Measurements from ENCODE around the gene ZNF619. TPM values are rescaled to one million over a fixed set of nuclear protein-coding genes. Genes with fewer than 3 reads are reported as not detected.

Gene ZNF619
- total RNA-seq, 1 experiment from 2014 or later, result 4.2 TPM

DNA sequence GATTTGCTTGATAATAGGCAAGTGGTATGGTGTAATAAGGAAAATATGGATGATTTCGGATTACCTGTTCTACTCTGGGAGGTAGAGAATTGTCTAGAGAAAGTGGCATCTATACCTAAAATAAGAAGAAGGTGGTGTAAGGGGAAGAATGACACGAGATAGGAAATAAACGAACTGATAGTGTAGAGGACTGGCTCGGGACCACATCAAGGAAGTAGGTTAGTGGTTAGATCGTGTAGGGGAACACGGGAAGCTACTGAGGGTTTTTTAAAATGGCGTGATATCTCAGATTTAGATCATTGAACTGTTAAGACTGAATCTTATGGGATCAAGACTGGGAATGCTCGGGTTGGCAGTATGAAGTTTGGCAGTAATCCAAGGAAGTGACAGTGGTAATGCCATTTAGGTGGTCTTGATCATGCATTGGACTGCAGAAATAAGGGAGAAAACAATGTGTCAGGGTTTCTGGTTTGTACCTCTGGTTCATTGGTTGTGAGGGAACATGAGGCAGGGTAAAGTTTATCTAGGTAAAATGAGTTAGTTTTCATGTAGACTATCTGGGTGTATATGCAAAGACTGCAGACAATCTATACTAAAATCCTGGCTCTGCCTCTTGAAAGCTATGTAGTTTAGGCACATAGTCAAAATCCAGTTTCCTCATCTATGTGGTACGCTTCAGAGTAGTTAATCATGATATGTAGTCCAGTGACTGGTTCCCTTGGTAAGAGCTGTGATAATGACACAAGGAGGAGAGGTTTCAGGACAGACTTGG, 12.4 kb upstream of the ZNF619 start:
- DNase-seq (ENCODE audit: extremely low read depth, low read depth), result no peak

DNA sequence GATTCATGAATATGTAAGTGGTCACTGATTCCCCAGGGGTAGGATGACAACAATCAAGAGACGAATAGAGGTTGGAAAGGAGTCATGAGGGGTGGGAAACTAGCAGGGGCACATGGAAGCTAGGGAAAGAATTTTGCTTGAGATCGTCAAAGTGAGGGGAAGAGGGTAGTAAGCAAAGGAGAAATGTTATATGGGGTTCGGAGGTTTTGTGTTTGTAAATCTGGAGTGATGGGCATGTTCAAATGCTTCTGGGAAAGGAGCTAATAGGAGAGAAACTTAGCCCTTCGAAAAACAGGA, 11.9 kb upstream of the ZNF619 start:
- no peak for DNase-seq (ENCODE audit: extremely low read depth, low read depth)

DNA sequence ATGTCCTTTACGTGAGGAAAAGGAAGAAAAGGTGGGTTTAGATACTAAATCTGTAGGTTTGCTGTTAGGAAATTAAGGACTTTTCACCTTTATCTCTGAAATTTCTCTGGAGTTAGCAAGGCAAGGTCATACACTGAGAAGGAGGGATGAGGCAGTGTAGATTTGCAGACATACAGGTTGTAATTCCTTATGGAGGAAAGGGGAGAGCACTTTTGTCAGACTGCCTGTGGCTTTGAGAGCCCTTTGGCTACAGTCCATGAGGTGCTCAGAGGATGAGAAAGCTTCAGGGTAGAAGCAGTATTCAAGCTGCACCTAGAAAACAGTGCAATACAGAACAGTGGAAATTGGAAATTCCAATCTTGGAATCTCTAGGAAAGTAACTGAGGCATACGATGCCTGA, 11.5 kb upstream of the ZNF619 start:
- DNase-seq (ENCODE audit: extremely low read depth, low read depth), result no peak

DNA sequence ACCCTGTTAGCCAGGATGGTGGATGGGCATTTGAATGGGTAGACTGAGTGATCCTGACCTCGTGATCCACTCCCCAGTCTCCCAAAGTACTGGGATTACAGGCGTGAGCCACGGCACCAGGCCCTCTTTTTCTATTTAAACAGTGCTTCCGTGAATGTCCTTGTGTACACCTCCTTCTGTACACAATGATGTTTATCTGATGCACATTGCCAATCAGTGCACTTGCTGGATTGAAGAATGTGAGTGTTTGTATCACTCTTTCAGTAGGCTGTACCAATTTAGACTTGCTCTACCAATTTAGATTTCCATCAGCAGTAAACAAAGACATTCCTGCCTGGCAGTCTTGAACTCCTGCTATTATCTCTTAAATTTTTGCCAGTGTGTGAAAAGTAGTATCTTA, 8.9 kb upstream of the ZNF619 start:
- no peak for DNase-seq (ENCODE audit: extremely low read depth, low read depth)

DNA sequence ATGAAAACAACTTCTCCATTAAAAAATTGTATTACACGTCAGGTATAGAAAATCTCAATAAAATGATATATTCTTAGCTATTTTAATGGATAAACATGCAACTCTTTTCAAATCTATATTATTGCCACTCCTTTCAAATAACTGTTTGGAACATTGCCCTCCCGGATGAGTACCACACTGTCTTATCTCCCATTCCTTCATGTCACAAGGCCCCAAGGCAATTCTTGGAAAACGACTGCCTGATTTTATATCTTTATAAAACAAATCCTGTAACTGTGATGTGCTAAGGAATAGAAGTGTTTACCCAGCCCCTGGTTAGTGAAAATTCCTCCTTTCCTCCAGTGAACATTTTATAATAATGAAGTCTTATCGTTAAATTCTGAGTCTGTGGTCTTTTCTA, 6.2 kb upstream of the ZNF619 start:
- DNase-seq (ENCODE audit: extremely low read depth, low read depth), result no peak

DNA sequence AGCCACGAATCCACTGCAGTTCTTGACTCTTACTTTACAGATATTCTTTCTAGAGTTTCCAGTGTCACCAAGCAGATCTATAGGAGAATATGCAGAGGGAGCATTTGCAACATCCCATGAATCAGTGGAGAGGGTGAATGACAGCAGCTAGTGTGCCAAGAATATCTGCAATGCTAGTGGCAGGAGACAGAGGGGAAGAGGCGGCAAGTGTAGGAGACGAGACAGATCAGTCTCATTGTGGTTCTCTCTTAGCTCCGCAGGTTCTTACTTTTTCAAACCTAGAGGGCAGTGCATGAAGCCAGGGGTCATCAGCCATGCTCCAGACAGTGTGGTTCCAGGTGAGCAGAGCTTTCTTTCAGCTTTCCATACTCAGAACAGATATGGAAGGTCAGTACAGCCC, 744 bp downstream of the ZNF619 start:
- no peak for DNase-seq (ENCODE audit: extremely low read depth, low read depth)

DNA sequence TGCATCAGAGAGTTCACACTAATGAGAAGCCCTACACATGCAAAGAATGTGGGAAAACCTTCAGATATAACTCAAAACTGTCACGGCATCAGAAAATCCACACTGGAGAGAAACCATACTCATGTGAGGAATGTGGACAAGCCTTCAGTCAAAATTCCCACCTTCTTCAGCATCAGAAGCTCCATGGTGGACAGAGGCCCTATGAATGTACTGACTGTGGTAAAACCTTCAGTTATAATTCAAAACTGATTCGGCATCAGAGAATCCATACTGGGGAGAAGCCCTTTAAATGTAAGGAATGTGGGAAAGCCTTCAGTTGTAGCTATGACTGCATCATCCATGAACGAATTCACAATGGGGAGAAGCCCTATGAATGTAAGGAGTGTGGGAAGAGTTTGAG, 10.2 kb downstream of the ZNF619 start:
- DNase-seq (ENCODE audit: extremely low read depth, low read depth), result no peak

DNA sequence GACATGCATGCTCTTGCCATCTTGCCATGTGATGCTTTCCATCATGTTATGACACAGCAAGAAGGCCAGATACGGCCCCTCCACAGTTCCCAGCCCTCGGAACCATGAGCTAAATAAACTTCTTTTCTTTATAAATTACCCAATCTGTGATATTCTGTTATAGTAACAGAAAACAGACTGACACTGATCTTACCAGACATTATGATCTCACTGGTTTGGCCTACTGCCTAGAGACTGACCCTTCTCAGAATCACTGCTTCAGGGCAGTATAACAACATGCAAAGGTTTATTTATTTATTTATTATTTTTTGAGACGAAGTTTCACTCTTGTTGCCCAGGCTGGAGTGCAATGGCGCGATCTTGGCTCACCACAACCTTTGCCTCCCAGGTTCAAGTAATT, 14.0 kb downstream of the ZNF619 start:
- DNase-seq (ENCODE audit: extremely low read depth, low read depth), result no peak

DNA sequence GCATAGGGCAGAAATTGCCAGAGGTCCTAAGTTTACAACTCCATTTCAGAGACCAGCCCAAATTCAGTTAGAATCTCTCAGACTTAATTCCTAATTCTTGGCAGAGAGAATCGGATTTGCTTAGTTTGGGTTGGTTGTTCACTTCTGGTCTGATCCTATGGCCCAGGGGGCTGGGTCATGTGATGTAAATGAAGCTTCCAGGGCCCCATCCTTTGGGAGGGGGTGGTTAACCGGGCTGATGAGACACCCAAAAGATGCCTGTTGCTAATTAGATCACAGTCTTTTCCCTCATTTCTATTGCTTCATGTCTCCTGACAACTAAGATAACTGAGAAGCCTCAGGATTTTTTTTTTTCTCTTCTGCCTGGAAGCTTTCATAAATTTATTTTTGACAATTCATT, 17.8 kb downstream of the ZNF619 start:
- no peak for DNase-seq (ENCODE audit: extremely low read depth, low read depth)

DNA sequence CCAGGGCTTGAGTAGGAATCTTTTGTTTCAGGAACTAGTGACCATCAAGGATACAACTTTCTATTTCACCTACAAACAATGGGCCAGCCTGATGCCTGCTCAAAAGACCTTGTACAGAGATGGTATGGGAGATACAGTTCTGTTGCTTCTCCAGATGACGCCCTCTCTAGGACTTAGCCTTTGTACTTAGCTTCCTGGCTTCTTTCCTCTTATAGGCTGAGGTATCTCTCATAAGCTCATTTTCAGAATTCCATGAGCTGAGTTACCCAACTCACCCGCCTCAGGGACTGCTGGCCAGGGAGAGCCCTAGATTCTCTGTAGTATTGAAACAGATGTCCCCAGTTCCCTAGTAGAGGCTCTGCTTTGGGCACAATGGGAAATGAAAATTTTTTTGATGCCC, 20.4 kb downstream of the ZNF619 start:
- no peak for DNase-seq (ENCODE audit: extremely low read depth, low read depth)

DNA sequence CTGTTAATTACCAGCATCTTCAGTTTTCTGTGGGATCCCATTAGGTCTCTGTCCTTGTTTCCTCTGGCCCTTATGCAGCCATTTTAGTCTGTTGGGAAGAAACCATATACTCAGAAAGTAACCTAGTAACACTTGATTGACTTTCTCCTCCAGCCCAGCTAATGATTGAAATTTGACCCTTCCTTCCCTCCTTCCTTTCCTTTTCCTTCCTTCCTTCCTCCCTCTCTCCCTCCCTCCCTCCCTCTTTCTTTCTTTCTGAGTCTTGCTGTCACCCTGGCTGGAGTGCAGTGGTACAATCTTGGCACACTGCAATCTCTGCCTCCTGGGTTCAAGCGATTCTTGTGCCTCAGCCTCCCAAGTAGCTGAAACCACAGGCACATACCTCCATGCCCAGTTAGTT, 23.0 kb downstream of the ZNF619 start:
- no peak for DNase-seq (ENCODE audit: extremely low read depth, low read depth)

DNA sequence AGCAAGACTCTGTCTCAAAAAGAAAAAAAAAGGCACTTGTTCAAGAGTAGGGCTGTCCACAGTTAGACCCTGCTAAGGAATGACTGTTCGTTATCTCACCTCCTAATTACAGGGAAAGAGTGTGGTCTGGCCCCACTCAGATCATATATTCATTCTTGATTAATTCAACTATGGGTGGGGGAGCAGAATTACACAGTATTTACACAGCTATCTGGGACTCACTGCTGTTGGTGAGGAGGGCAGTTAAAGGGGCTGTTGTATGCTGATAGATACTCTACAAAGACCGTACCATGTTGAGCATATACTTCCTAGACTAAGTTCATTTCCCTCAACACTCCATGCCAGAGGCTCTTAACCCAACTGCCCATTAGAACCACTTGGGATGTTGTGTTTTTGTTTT, 25.1 kb downstream of the ZNF619 start:
- no peak for DNase-seq (ENCODE audit: extremely low read depth, low read depth)

DNA sequence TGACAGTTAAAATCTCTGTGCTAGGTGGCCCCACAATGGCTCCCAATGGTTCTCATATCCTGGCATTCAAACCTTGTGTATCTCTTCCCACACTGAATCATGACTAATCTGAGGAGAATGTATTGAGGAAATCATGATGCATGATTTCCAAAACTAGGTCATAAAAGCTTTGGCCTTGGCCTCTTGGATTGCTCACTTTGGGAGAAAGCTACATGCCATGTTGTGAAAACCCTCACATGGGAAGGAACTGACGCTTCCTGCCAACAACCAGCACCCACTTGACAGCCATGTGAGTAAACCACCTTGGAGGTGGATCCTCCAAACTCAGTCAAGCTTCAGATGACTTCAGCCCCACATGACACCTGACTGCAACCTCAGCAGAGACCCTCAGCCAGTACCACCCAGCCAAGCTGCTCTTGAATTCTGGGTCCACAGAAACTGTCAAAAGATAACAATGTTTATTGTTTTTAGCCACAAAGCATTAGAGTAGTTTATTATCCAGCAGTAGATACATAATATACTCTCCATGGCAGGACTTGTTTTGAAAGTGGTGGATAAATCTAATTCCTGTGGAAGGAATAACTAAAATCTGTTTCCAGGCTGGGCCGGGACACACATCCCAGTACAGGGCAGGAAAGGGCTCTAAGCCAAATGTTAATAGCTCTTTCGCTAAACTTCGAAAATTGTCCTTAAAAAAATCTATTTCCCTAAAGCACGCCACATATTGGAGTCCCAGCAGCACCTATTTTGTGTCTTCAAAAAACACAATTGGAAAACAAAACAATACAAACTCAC, 27.9 kb downstream of the ZNF619 start:
- peak; percentile 57 for DNase-seq (ENCODE audit: extremely low read depth, low read depth)

DNA sequence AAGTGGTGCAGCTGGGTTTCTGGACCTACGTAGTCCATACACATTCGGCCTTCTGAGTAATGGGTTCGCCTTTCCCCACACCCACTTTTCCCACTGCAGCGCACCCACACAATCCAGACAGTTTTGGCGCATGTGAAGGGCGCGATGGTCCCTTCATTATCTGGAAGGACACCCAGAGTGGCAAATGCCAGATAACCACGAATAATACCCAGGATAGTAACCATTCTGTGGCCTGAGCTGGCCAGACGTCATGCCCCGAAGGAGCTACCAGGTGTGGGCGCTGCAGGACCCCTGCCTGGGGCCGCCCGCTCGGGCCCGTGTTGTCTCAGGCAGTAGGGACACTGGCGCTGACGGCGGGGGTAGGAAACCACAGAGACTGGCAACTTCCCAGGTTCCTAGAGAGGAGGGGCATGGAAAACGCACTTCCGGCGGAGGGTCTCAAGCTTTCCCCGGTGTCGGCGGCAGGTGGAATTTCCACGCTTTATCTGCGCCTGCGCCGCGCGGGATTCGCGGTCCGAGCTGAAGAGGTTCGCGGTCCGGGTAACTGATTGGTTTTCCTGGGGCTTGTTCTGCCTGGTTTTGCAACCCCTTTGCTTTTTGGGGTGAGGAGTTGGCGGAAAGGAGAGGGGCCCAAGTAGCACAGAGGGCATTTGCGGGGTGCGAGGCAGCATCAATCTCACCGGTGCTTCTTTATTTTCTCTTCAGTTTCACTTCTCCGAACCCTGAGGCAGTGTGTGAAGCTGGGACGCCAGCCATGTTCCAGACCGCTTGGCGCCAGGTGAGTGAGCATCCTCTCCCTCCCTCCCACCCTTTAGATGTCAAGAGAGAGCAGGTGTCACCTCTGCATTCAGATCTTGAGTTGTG, 28.9 kb downstream of the ZNF619 start, which contains the start of gene ZNF620:
Gene ZNF620, plus strand, starts transcription at position 441 of the 864 bp plus-strand sequence. Its CDS starts 314 bp downstream, at position 755.
- DNase-seq (ENCODE audit: extremely low read depth, low read depth), result peak; percentile 49

DNA sequence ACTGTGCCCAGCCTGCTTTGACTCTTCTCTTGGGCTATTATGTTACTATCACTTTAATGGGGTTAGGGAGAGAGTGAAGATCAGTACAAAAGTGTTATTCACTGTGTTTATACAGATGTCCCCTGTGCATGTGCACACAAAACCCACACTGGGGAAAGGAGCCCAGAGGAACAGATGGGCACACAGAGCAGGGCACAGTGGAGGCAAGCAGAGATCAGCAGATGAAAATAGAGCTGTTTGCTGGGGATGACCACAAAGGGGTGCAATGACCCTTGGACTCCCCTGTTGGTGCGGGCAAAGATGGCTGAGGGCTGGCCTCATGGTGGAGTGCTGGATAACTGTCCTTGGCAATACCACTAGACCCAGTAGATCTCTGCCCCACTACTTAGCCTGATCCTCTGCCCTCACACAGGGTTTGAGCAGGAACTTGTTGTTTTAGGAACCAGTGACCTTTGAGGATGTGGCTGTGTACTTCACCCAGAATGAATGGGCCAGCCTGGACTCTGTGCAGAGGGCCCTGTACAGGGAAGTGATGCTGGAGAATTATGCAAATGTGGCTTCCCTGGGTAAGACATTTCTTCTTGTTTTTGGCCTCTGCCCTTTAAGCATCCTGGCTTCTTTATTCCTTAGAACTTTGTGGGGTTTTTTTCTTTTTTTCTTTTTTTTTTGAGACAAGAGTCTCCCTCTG, 34.3 kb downstream of the ZNF619 start:
- DNase-seq (ENCODE audit: extremely low read depth, low read depth), result no peak

DNA sequence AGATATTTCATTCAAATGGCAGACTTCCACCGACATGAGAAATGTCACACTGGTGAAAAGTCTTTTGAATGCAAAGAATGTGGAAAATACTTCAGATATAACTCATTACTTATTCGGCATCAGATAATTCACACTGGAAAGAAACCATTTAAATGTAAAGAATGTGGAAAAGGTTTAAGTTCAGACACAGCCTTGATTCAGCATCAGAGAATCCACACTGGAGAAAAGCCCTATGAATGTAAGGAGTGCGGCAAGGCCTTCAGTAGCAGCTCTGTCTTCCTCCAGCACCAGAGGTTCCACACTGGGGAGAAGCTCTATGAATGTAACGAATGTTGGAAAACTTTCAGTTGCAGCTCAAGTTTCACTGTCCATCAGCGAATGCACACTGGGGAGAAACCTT, 39.3 kb downstream of the ZNF619 start:
- no peak for DNase-seq (ENCODE audit: extremely low read depth, low read depth)

DNA sequence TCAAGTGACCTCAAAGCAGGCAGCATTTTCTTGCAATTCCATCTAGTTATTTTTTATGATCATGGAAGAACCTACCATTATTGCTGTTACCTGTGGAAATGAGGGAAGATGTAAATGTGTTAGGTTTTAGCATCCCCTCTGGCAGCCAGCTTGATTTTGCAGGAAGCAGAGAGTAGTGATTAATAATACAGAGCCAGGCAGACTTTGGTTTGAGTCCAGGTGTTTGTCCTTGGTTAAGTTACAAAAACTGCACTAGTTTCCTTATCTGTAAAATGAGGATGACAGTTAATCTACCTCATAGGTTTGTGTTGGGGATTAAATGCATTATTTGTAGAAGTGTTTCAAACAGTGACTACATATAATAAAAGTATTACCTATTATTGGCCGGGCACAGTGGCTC, 41.1 kb downstream of the ZNF619 start:
- no peak for DNase-seq (ENCODE audit: extremely low read depth, low read depth)

DNA sequence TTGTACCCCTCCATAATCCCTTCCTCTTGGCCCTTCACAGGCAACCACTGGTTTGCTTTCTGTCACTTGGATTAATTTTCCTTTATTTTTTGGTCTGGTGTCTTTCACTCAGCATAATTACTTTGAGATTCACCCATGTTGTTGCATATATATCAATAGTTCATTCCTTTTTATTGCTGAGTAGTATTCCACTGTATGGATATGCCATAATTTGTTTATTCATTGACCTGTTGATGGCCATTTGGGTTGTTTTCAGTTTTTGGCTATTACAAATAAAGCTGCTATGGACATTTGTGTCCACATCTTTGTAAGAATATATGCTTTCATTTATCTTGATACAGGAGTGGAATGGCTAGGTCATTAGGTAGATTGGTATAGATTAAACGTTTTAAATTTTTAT, 41.9 kb downstream of the ZNF619 start:
- DNase-seq (ENCODE audit: extremely low read depth, low read depth), result no peak

DNA sequence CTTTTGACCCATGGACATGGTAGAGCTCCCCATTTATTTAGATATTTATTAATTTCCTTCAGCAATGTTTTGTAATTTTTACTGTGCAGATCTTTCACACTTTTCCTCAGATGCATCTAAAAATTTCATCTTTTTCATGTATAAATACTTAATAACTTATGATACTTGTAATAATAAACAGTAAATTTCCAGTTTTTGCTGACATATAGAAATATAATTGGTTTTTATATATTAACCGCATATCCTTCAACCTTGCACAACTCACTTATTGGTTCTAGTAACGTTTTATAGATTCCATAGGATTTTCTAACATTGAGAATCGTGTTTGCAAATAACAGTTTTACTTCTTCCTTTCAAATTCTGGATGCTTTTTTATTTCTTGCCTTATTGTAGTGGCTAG, 44.3 kb downstream of the ZNF619 start:
- DNase-seq (ENCODE audit: extremely low read depth, low read depth), result no peak

DNA sequence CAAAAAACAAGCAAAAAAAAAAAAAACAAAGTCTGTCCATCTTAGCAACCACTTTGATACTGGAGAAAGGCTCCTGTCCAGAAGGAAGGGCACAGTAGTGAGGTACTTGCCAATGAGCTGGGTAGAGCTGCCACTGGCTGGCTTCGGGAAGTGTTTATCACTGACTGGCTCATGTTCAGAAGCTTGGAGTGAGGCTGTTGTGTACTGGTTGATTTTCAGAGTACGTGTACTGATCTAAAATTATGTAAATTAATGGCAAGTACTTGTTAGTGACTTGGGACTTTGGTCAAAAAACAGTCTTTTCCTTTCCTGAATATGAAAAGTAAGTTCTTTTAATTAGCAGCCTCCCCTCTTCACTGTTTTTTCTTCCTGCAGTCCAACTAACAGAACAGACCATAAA, 46.9 kb downstream of the ZNF619 start:
- no peak for DNase-seq (ENCODE audit: extremely low read depth, low read depth)

DNA sequence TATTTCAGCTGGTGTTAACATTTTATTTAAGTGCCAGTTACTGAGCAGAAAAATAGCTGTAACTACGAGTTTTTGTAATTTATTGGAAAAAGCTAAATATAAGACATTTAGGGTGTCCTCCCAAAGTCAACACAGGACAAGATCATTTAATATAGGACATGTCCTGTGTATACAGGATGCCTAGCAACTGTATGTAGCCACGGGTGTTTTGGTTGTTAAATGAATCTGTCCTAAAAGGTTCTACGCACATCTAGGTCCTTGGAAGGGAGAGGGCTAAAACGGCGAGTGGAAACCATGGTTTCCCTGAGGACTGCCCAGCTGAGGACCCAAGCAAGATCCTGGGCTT, 47.3 kb downstream of the ZNF619 start:
- DNase-seq (ENCODE audit: extremely low read depth, low read depth), result no peak
